Endothelial cell of umbilical vein (primary cell): ENCODE measurements around the gene XYLB. TPM values are rescaled to one million over a fixed set of nuclear protein-coding genes. Genes with fewer than 3 reads are reported as not detected.

ENCODE experiments used
- BruUV-seq: library from RNA; stranded (reverse); fragments of 400-500 nt; replicated peaks from 2 replicates; lab custom pipeline; 2021; lab: Mats Ljungman, UMichigan
- CTCF ChIA-PET: fragments of 300-600, 350-600 bp; sonication (Branson Sonifier 250); formaldehyde crosslinking; loops from one replicate; lab custom pipeline; 2021; ENCODE audit warnings: antibody characterized with exemption, inconsistent platforms; lab: Charles Lee
- POLR2A ChIA-PET: fragments of 300-600, 350-600 bp; sonication (Branson Sonifier 250); formaldehyde crosslinking; loops from one replicate; lab custom pipeline; 2021; ENCODE audit warnings: antibody characterized with exemption, inconsistent platforms; lab: Charles Lee
- DNase-seq: peaks from one replicate; pipeline ENCODE4 v3.0.0-alpha.2; 2011; ENCODE audit warnings: low read depth, low spot score
- FAIRE-seq: peaks from 2 replicates; lab custom pipeline; 2011; peaks lifted over from hg19 to GRCh38; lab: Jason Lieb, UNC
- H2AFZ ChIP-seq: 2 replicates; pipeline ENCODE4 v1.6.0; 2012; ENCODE audit warnings: low read depth, low read length, control low read depth, inconsistent platforms
- H3K27ac ChIP-seq: 2 replicates; pipeline ENCODE4 v1.5.1; 2011; ENCODE audit warnings: low read depth, mild to moderate bottlenecking, control low read depth, low read length, moderate library complexity; ENCODE audit not compliant: insufficient read depth
- H3K27me3 ChIP-seq, 2 experiments: 2 replicates each; pipeline versions ENCODE4 v1.6.0 to v1.6.1; 2011; ENCODE audit warnings: low read length in 2 of 2, mixed read lengths in 1 of 2; ENCODE audit not compliant: control insufficient read depth in 2 of 2, insufficient read depth in 2 of 2
- H3K36me3 ChIP-seq, 2 experiments: 2 replicates in 1 of 2; 3 replicates in 1 of 2; pipeline ENCODE4 v1.5.1; 2011; ENCODE audit warnings: low read length in 2 of 2, mild to moderate bottlenecking in 1 of 2, moderate library complexity in 1 of 2; ENCODE audit not compliant: control insufficient read depth in 2 of 2, insufficient read depth in 2 of 2; ENCODE audit errors: extremely low read depth in 1 of 2
- H3K4me1 ChIP-seq: 3 replicates; pipeline ENCODE4 v1.5.1; 2011; ENCODE audit warnings: mild to moderate bottlenecking, low read length; ENCODE audit not compliant: control insufficient read depth, insufficient read depth; ENCODE audit errors: extremely low read depth
- H3K4me2 ChIP-seq: 2 replicates; pipeline ENCODE4 v1.6.1; 2011; ENCODE audit warnings: low read length, control low read depth, mixed read lengths; ENCODE audit not compliant: insufficient read depth
- H3K4me3 ChIP-seq, 3 experiments: fragments of 200-600 bp in 1 of 3; sonication (generic), shearing (Covaris generic) in 1 of 3; replicated peaks in 1 of 3; 2 replicates each; pipeline ENCODE4 v1.5.1; 2011 to 2016; ENCODE audit warnings: control low read depth in 3 of 3, low read length in 3 of 3, mild to moderate bottlenecking in 2 of 3, inconsistent platforms in 1 of 3, low read depth in 1 of 3, moderate library complexity in 1 of 3; ENCODE audit not compliant: insufficient read depth in 1 of 3
- H3K79me2 ChIP-seq: 2 replicates; pipeline ENCODE4 v1.6.0; 2012; ENCODE audit warnings: low read length, inconsistent platforms; ENCODE audit not compliant: control insufficient read depth, insufficient read depth
- H3K9ac ChIP-seq: replicated peaks from 2 replicates; pipeline ENCODE3; 2011; ENCODE audit warnings: low read length, control low read depth; ENCODE audit not compliant: insufficient read depth; ENCODE audit errors: extremely low read depth
- H3K9me1 ChIP-seq: replicated peaks from 3 replicates; pipeline ENCODE4 v1.6.0; 2011; ENCODE audit warnings: mild to moderate bottlenecking, low read length; ENCODE audit not compliant: control insufficient read depth, insufficient read depth; ENCODE audit errors: extremely low read depth
- H3K9me3 ChIP-seq: replicated peaks from 2 replicates; pipeline ENCODE4 v1.5.1; 2012; ENCODE audit warnings: low read length, inconsistent platforms; ENCODE audit not compliant: control insufficient read depth, insufficient read depth
- H4K20me1 ChIP-seq: replicated peaks from 2 replicates; pipeline ENCODE3; 2011; ENCODE audit warnings: mild to moderate bottlenecking, low read length; ENCODE audit not compliant: control insufficient read depth, insufficient read depth; ENCODE audit errors: extremely low read depth
- CTCF ChIP-seq, 2 donors: IDR thresholded peaks; 1 replicate in 1 of 2; 2 replicates in 1 of 2; pipeline ENCODE4 v1.5.1; 2011; ENCODE audit warnings: low read length in 2 of 2, mild to moderate bottlenecking in 2 of 2, moderate library complexity in 2 of 2, control low read depth in 1 of 2, inconsistent platforms in 1 of 2, low read depth in 1 of 2; ENCODE audit not compliant: insufficient read depth in 1 of 2; ENCODE audit errors: extremely low read depth in 1 of 2
- EZH2 ChIP-seq: IDR thresholded peaks from 2 replicates; pipeline ENCODE4 v1.6.1; 2012; ENCODE audit warnings: borderline replicate concordance, low read depth, mild to moderate bottlenecking, moderate library complexity, low read length, inconsistent platforms; ENCODE audit not compliant: severe bottlenecking
- FOS ChIP-seq: IDR thresholded peaks from 2 replicates; pipeline ENCODE4 v1.6.1; 2011; ENCODE audit warnings: mild to moderate bottlenecking, low read length, moderate library complexity, borderline replicate concordance; ENCODE audit not compliant: insufficient read depth
- GATA2 ChIP-seq: IDR thresholded peaks from 2 replicates; pipeline ENCODE4 v1.7.0; 2011; ENCODE audit warnings: low read depth, mild to moderate bottlenecking, moderate library complexity, mixed read lengths, low read length; ENCODE audit not compliant: insufficient read length, insufficient read depth
- JUN ChIP-seq: IDR thresholded peaks from 2 replicates; pipeline ENCODE4 v1.6.1; 2011; ENCODE audit warnings: borderline replicate concordance, low read depth; ENCODE audit not compliant: insufficient read length, insufficient read depth
- MYC ChIP-seq: IDR thresholded peaks from one replicate; pipeline ENCODE4 v1.6.1; 2011; ENCODE audit warnings: mild to moderate bottlenecking, low read depth, low read length
- POLR2A ChIP-seq: IDR thresholded peaks from 2 replicates; pipeline ENCODE4 v1.6.1; 2012; ENCODE audit warnings: low read depth, mild to moderate bottlenecking, control low read depth, low read length
- POLR2AphosphoS5 ChIP-seq: IDR thresholded peaks from 2 replicates; pipeline ENCODE4 v1.6.1; 2012; ENCODE audit warnings: low read depth, mild to moderate bottlenecking, control low read depth, low read length, moderate library complexity; ENCODE audit not compliant: insufficient read depth
- dilution Hi-C: fragments of 300-500 bp; cut with MboI; formaldehyde crosslinking; loops from one replicate; pipeline ENCODE4 v1.15.0; 2019; ENCODE audit warnings: low sequenced_read_pairs; ENCODE audit not compliant: extremely low pct_ligation_motif_present
- intact Hi-C: fragments of 100-400 bp; cut with micrococcal nuclease; formaldehyde crosslinking; loops from one replicate; pipeline ENCODE4 v1.10.0; 2022
- polyA plus RNA-seq, 4 experiments: library from polyadenylated mRNA; depleted of rRNA in 3 of 4; stranded (reverse) in 3 of 4; unstranded in 1 of 4; fragments of >200 nt; gene quantifications; 2 replicates each; pipeline versions ENCODE4 v1.2.1 to v1.2.3, GENCODE V29; 2011 to 2012; ENCODE audit warnings: missing spikeins in 1 of 4
- total RNA-seq: library from RNA; stranded (reverse); gene quantifications from 2 replicates; pipeline ENCODE4 v1.2.3, GENCODE V29; 2021
- TF ChIP-seq, protein P1 (sequence below): IDR thresholded peaks from 2 replicates; pipeline ENCODE4 v1.6.1; 2011; ENCODE audit not compliant: insufficient read depth, insufficient read length

Gene XYLB
- total and polyA plus RNA-seq, 2 donors (not counting 3 experiments of a cell fraction or from before 2014, with no cell fraction given) = 3.7 to 4.3 TPM

GRCh38 chr3:38360345-38360744, 13.8 kb downstream of the XYLB start:
- intact Hi-C loops (no loop called here), dilution Hi-C loops (no loop called here)
- ChIA-PET CTCF (interaction anchor here (0.6 to 1.1 kb wide), 3 partner anchors 14 to 119 kb away, joined by 3 read pairs; partner anchors contain the start of gene XYLB), POLR2A (no interaction called here)
- no peaks in the 10 kb centered on the region for H3K9me3 ChIP-seq
- H3K9me1 ChIP-seq = no peaks in the 10 kb centered on the region
- H3K9ac ChIP-seq = no peak overlapping the region
- H3K27me3 ChIP-seq = no peaks in the 10 kb centered on the region
- H3K79me2 ChIP-seq = no peaks in the 10 kb centered on the region
- BruUV-seq = no TSS peak
- peaks cover 0 to under 1% of the 10 kb centered on the region in 2 experiments for H3K36me3 ChIP-seq
- H3K27ac ChIP-seq = no peak overlapping the region
- FAIRE-seq = no peak
- H3K4me1 ChIP-seq = no peaks in the 10 kb centered on the region
- H3K4me3 ChIP-seq = no peak overlapping the region
- no peak overlapping the region for H2AFZ ChIP-seq
- TF ChIP-seq JUN (no peak), EZH2 (no peak), POLR2A (no peak)
- H3K4me2 ChIP-seq = no peak overlapping the region
- no peaks in the 10 kb centered on the region for H4K20me1 ChIP-seq
- no peak for DNase-seq

- no peak overlapping the region for H3K27ac ChIP-seq
- H3K79me2 ChIP-seq = no peaks in the 10 kb centered on the region
- TF ChIP-seq GATA2 = no peak
- TF ChIP-seq CTCF (IDR thresholded peaks at IDR 0.05; ENCODE audit: extremely low read depth in 1 of 2, insufficient read depth in 1 of 2, low read depth in 1 of 2, low read length in 2 of 2) = no peak
- no peak for TF ChIP-seq POLR2A
- no peak for TF ChIP-seq MYC
- no peak for TF ChIP-seq EZH2
- no peak for TF ChIP-seq JUN
- no peak for TF ChIP-seq POLR2AphosphoS5
- TF ChIP-seq, protein P1, sequence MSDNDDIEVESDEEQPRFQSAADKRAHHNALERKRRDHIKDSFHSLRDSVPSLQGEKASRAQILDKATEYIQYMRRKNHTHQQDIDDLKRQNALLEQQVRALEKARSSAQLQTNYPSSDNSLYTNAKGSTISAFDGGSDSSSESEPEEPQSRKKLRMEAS = no peak
- no peak for TF ChIP-seq FOS
- FAIRE-seq = no peak
- H2AFZ ChIP-seq = no peak overlapping the region
- H3K27me3 ChIP-seq = no peaks in the 10 kb centered on the region
- peaks cover 0 to 2% of the 10 kb centered on the region in 2 experiments for H3K36me3 ChIP-seq
- DNase-seq = no peak
- intact Hi-C loops (no loop called here), dilution Hi-C loops (no loop called here)
- no peak overlapping the region for H3K9ac ChIP-seq
- CTCF ChIA-PET = interaction anchor here (1.7 kb wide), 1 partner anchor 15 kb away, joined by 4 read pairs; the partner anchor contains the start of gene XYLB
- no peaks in the 10 kb centered on the region for H3K9me1 ChIP-seq
- BruUV-seq = no TSS peak
- POLR2A ChIA-PET = no interaction called here
- H3K9me3 ChIP-seq = no peaks in the 10 kb centered on the region
- no peaks in the 10 kb centered on the region for H3K4me1 ChIP-seq
- H3K4me3 ChIP-seq = no peak overlapping the region
- no peaks in the 10 kb centered on the region for H4K20me1 ChIP-seq
- no peak overlapping the region for H3K4me2 ChIP-seq
Measured at GRCh38 chr3:38361496-38361895, 14.9 kb downstream of the XYLB start.
